Esophagus squamous epithelium (tissue), 5 donors: ENCODE measurements around the gene TMEM126B. TPM values are rescaled to one million over a fixed set of nuclear protein-coding genes. Genes with fewer than 3 reads are reported as not detected.
A peak's percentile ranks its signal among the peaks of the same experiment; 100 is the strongest.

Source experiments
- DNase-seq: peaks from one replicate; lab custom pipeline; 2025; lab: John Stamatoyannopoulos, UW
- H3K27ac ChIP-seq, 4 donors: fragments of 200-600 bp; sonication (generic); one replicate each; pipeline ENCODE4 v1.5.1; 2016 to 2019; ENCODE audit warnings: mild to moderate bottlenecking in 1 of 4
- H3K27me3 ChIP-seq, 4 donors: fragments of 200-600 bp; sonication (generic); 1 replicate in 3 of 4; 2 replicates in 1 of 4; pipeline versions ENCODE4 v1.5.1 to v1.6.0; 2017 to 2021; ENCODE audit warnings: antibody characterized with exemption in 1 of 4
- H3K36me3 ChIP-seq, 3 donors: fragments of 200-600 bp; sonication (generic); one replicate each; pipeline ENCODE4 v1.5.1; 2016 to 2019
- H3K4me1 ChIP-seq, 3 donors: fragments of 200-600 bp; sonication (generic); one replicate each; pipeline ENCODE4 v1.5.1; 2017 to 2019
- H3K4me3 ChIP-seq, 4 donors: fragments of 200-600 bp; sonication (generic); 1 replicate in 3 of 4; 2 replicates in 1 of 4; pipeline ENCODE4 v1.5.1; 2016 to 2019; ENCODE audit warnings: mild to moderate bottlenecking in 2 of 4, moderate library complexity in 1 of 4
- H3K9me3 ChIP-seq, 3 donors: fragments of 200-600 bp; sonication (generic); one replicate each; pipeline ENCODE4 v1.5.1; 2016 to 2019
- POLR2A ChIP-seq, 4 donors: fragments of 450-650 bp; IDR thresholded peaks; one replicate each; pipeline ENCODE4 v1.6.1; 2017; ENCODE audit warnings: antibody characterized with exemption in 4 of 4, mild to moderate bottlenecking in 4 of 4, moderate library complexity in 3 of 4
- WGBS, 2 donors: methylation state at CpG; one replicate each; pipeline ENCODE4 v1.1.5; 2018; 5-methylcytosine and 5-hydroxymethylcytosine counted together
- intact Hi-C: fragments of 100-400 bp; cut with DNase I; formaldehyde crosslinking; loops from one replicate; pipeline ENCODE4 v1.15.0; 2022
- total RNA-seq, 4 donors: library from RNA; depleted of rRNA; stranded (reverse); fragments of >200 nt; gene quantifications; one replicate each; pipeline ENCODE4 v1.1.0, GENCODE V29; 2016
- TF ChIP-seq, protein P1 (sequence below), 6 experiments: fragments of 450-650 bp in 4 of 6; fragments of 200-600 bp in 2 of 6; sonication (generic) in 2 of 6; IDR thresholded peaks; one replicate each; pipeline ENCODE4 v1.5.1; 2016 to 2019; ENCODE audit warnings: antibody characterized with exemption in 6 of 6, mild to moderate bottlenecking in 4 of 6, moderate library complexity in 4 of 6
- donor health status: DM: yes; HTN: yes; CAD: no.

TMEM126B gene
- total RNA-seq, 4 donors from 2014 or later: 13.6 to 43.0 (median 38.7) TPM

DNA sequence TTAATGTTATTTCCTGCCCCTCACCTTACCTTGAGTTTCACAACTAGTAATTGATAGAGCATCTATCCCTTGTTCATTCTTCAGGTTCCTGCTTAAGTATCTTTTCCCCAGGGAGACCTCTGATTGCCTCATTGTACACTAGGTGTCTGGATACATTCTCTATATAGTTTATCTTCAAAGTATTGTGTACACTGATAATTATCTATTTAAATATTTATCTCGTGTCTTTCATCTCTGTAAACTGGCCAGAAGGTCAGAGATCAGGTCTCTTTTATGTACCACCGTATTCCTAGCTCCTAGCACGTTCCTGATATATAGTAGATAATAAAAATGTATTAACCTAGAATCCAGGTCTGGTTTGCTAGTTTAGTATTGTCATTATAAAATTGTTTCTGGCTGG, 6.4 kb downstream of the TMEM126B start:
- peaks cover 0 to 11% (median 6%) of the 10 kb centered on the region in 3 donors for H3K4me1 ChIP-seq
- 71 to 84% methylated on average over 3 of the region's 3 CpGs for WGBS, 2 donors
- H3K27me3 ChIP-seq: no peaks in the 10 kb centered on the region
- no peaks in the 10 kb centered on the region for H3K9me3 ChIP-seq
- DNase-seq: no peak
- no peak overlapping the region for H3K27ac ChIP-seq
- no peak overlapping the region for H3K4me3 ChIP-seq
- H3K36me3 ChIP-seq: peaks cover 0 to 56% (median 8%) of the 10 kb centered on the region in 3 donors
- intact Hi-C loops: no loop called here
- no peak for TF ChIP-seq POLR2A (IDR thresholded peaks at IDR 0.05)
- TF ChIP-seq, protein P1, sequence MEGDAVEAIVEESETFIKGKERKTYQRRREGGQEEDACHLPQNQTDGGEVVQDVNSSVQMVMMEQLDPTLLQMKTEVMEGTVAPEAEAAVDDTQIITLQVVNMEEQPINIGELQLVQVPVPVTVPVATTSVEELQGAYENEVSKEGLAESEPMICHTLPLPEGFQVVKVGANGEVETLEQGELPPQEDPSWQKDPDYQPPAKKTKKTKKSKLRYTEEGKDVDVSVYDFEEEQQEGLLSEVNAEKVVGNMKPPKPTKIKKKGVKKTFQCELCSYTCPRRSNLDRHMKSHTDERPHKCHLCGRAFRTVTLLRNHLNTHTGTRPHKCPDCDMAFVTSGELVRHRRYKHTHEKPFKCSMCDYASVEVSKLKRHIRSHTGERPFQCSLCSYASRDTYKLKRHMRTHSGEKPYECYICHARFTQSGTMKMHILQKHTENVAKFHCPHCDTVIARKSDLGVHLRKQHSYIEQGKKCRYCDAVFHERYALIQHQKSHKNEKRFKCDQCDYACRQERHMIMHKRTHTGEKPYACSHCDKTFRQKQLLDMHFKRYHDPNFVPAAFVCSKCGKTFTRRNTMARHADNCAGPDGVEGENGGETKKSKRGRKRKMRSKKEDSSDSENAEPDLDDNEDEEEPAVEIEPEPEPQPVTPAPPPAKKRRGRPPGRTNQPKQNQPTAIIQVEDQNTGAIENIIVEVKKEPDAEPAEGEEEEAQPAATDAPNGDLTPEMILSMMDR (IDR thresholded peaks at IDR 0.05): no peak

DNA sequence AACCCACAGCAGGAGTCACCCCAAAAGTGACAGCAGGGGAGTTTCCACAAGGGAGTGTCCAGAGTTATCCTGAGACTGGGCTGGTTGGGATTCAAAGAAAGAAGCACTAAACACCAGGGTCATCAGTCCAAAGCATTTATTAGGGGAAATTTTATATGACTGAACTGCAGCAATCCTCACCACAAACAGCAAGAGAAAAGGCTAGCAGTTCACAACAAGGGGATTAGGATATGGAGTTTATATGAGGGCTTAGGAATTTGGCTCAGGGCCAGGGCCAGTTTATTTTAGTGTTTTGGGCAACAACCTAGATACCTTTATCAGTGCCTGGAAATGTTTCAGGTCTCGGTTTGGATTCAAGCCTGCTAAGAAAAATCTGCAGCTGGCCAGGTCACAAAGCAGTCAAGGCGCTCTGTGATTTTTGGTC, 14.8 kb downstream of the TMEM126B start:
- Histone ChIP-seq H3K4me3 (no peak overlapping the region), H3K9me3 (no peaks in the 10 kb centered on the region), H3K27me3 (peaks cover 0 to 22% (median 0%) of the 10 kb centered on the region in 4 donors), H3K27ac (no peak overlapping the region), H3K4me1 (peaks cover 0 to 8% (median 5%) of the 10 kb centered on the region in 3 donors), H3K36me3 (no peaks in the 10 kb centered on the region)
- WGBS, 2 donors: 43 to 60% methylated on average over 2 of the region's 2 CpGs
- DNase-seq: no peak
- TF ChIP-seq, protein P1 (IDR thresholded peaks at IDR 0.05): no peak
- TF ChIP-seq POLR2A (IDR thresholded peaks at IDR 0.05): no peak
- intact Hi-C loops: no loop called here

DNA sequence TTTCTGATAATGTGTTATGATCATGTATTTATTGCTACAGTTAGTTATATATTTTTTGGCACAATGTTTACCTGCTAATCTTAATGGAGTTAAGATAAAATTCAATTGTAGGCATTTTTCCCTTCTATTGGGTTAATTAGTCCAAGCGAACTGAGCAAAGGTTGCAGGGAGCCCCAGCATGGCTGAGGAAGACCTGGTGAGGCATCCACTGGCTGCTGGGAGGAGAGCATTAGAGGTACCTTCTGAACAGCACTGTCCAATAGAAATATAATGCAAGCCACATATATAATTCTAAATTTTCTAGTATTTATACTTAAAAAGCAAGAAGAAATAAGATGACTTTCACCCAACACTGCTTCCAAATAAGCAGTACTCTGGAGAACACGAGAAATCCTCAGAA, 18.7 kb downstream of the TMEM126B start:
- Histone ChIP-seq H3K9me3 (no peaks in the 10 kb centered on the region), H3K27me3 (peaks cover 0 to 13% (median 0%) of the 10 kb centered on the region in 4 donors), H3K27ac (peak overlapping the region; percentile 80 to 87 (median 84)), H3K36me3 (peaks cover 0 to 7% (median 0%) of the 10 kb centered on the region in 3 donors), H3K4me3 (peak overlapping the region; percentile 52 to 83 (median 62)), H3K4me1 (peaks cover 0 to 23% (median 17%) of the 10 kb centered on the region in 3 donors)
- TF ChIP-seq, protein P1 (IDR thresholded peaks at IDR 0.05): no peak
- no peak for TF ChIP-seq POLR2A (IDR thresholded peaks at IDR 0.05)
- DNase-seq: no peak
- 18 to 42% methylated on average over 2 of the region's 2 CpGs for WGBS, 2 donors
- intact Hi-C loops: no loop called here

DNA sequence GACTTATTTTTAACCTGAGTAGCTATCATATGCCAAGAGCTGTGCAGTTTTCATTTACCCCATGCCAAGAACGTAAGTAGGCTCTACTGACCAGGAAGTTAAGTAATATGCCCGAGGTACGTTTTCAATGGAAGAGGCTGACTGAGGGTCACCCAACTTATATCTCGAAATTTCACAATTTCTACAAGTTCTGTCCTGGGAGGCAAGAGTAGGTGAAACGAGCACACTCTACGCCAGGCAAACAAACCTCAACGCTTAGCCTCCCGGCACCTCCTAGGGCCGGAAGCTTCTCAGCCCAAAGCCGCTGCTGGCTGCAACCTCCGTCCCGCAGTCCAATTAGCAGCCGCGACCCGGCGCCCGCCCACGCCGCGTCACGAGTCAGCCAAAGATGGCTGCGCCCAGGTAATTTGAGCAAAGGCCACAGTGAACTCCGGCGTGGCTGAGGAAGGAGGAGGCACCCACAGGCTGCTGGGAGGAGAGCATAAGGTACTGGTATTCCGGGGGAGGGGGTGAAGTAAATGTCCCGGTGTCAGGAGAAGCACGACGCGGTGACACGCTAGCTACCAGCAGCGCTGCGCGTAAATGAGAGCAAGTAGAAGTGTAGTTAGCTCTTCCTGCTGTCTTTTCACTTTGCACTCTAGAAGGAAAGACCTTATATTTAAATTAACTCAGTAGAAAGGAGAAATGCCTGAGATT, 19.4 kb downstream of the TMEM126B start, which contains the start of gene TMEM126A:
TMEM126A (plus strand) TSS at position 364 of the 696 bp plus-strand sequence. CDS start 2,289 bp downstream, outside the sequence.
- H3K9me3 ChIP-seq: no peaks in the 10 kb centered on the region
- intact Hi-C loops: no loop called here
- TF ChIP-seq POLR2A (IDR thresholded peaks at IDR 0.05): peak in 3 of 4 donors; percentile 60 to 67 (median 64)
- TF ChIP-seq, protein P1 (IDR thresholded peaks at IDR 0.05): no peak
- H3K4me3 ChIP-seq: peak within 1 kb of the TSS; percentile 52 to 83 (median 62)
- peaks cover 0 to 10% (median 0%) of the 10 kb centered on the region in 4 donors for H3K27me3 ChIP-seq
- peak; percentile 51 for DNase-seq
- WGBS, 2 donors: 0% methylated on average over 25 to 32 of the region's 33 CpGs
- H3K4me1 ChIP-seq: peaks cover 0 to 23% (median 17%) of the 10 kb centered on the region in 3 donors
- H3K27ac ChIP-seq: peak within 1 kb of the TSS; percentile 80 to 87 (median 84)
- H3K36me3 ChIP-seq: peaks cover 0 to 13% (median 0%) of the 10 kb centered on the region in 3 donors

DNA sequence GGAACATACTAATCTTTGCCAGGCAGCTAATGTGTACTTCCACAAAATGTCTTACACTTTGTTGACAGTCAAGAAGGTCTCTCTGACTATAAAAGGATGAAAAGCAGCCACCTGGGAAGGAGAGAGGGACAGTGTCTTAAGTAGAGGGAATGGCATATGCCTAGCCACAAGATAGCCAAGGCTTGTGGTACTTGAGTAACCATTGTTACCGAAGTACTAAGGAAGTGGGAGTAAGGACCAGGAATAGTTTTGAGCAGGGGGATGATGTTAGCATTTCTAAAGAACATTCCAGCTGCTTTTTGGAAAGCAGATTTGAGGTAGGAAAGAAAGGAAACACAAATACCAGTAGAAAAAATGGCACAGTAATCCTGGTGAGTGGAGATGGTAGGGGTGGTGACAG, 22.7 kb downstream of the TMEM126B start:
- H3K36me3 ChIP-seq: peaks cover 0 to 35% (median 0%) of the 10 kb centered on the region in 3 donors
- intact Hi-C loops: no loop called here
- H3K4me1 ChIP-seq: peaks cover 0 to 27% (median 17%) of the 10 kb centered on the region in 3 donors
- WGBS, 2 donors: 84 to 95% methylated on average over 1 of the region's 1 CpG
- no peak for DNase-seq
- H3K27me3 ChIP-seq: no peaks in the 10 kb centered on the region
- H3K9me3 ChIP-seq: no peaks in the 10 kb centered on the region
- TF ChIP-seq, protein P1 (IDR thresholded peaks at IDR 0.05): no peak
- TF ChIP-seq POLR2A (IDR thresholded peaks at IDR 0.05): no peak
- no peak overlapping the region for H3K27ac ChIP-seq
- H3K4me3 ChIP-seq: no peak overlapping the region
